Activated CD8-positive, alpha-beta memory T cell treated with anti-CD3 and anti-CD28 coated beads, Interleukin-2, amount 10 ng/mL, durations not matched to agents 7 days and 5 days (primary cell): ENCODE data around the gene SERINC5. TPM values are rescaled to one million over a fixed set of nuclear protein-coding genes. Genes with fewer than 3 reads are reported as not detected.

Experiments used
- ATAC-seq: fragments of 150-1000 bp; cut with Tn5 transposase; one replicate; pipeline ENCODE4 v1.10.0; 2021; ENCODE audit warnings: moderate library complexity
- CTCF ChIA-PET: fragments of 350-600 bp; sonication (Branson Sonifier 250); formaldehyde crosslinking; loops from one replicate; lab custom pipeline; 2021; ENCODE audit warnings: antibody characterized with exemption; lab: Charles Lee
- DNase-seq: peaks from one replicate; pipeline ENCODE4 v3.0.0-alpha.2; 2020
- H3K27ac Mint-ChIP-seq: one replicate; pipeline ENCODE4 v1.8.0; 2021; ENCODE audit warnings: mild to moderate bottlenecking, mixed read lengths
- H3K27me3 Mint-ChIP-seq: one replicate; pipeline ENCODE4 v1.8.0; 2021; ENCODE audit warnings: mixed read lengths
- H3K36me3 Mint-ChIP-seq: one replicate; pipeline ENCODE4 v1.8.0; 2021; ENCODE audit warnings: mild to moderate bottlenecking, mixed read lengths
- H3K4me1 Mint-ChIP-seq: one replicate; pipeline ENCODE4 v1.8.0; 2021; ENCODE audit warnings: mixed read lengths
- H3K4me3 Mint-ChIP-seq: one replicate; pipeline ENCODE4 v1.8.0; 2021; ENCODE audit warnings: mild to moderate bottlenecking, moderate library complexity, mixed read lengths
- H3K9me3 Mint-ChIP-seq: one replicate; pipeline ENCODE4 v1.8.0; 2022; ENCODE audit warnings: low read depth, mixed read lengths
- total RNA-seq, 2 experiments: library from RNA; stranded (reverse); gene quantifications; one replicate each; pipeline ENCODE4 v1.2.3, GENCODE V29; 2021

SERINC5 gene
- total RNA-seq, 2 experiments from 2014 or later: 26.8 to 38.0 TPM

DNA sequence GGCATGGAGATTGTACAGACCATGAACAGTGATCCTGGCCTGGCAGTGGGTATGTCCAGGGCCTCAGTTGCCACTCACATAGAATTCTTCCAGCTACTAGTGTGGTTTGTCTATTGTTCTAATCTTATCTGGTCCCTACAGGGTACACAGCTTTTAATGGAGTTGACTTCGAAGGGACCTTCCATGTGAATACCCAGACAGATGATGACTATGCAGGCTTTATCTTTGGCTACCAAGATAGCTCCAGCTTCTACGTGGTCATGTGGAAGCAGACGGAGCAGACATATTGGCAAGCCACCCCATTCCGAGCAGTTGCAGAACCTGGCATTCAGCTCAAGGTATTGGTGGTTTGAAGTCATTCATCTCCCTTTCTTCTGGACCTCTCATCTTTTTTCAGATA, 176.9 kb downstream of the SERINC5 start:
- DNase-seq: no peak
- H3K4me3 Mint-ChIP-seq: no peak overlapping the region

DNA sequence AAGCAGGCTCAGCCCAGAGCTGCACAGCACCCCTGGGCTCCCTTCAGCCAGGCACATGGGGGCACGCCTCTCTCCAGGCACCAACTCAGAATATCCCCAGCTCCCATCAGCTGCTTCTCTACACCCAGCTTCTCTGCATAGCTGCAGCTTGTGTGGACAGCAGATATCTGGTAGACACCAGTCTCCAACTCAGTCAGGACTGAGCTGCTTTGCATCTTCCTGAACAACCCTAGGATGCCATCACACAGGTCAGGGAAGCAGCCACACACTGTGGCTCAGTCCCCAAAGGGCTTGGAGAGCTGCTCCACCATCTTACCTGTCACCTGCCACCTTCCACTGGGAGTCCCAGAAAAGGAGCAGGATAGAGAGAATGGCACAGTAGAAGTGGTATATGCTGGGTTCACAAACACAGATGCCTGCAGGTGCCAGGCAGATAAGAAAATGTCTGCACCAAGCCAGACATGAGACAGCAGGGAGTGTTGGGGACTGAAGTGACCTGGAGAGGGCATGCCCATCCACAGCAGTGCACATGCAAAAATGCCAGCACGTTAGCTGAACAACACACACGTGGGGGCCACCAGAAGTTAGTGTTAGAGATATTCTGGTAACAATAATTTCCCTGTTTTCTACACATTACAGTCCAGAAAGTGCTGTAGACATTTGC, 178.7 kb downstream of the SERINC5 start:
- H3K27ac Mint-ChIP-seq: no peak overlapping the region
- CTCF ChIA-PET: no interaction called here
- H3K4me1 Mint-ChIP-seq: peaks cover 6% of the 10 kb centered on the region
- no peaks in the 10 kb centered on the region for H3K9me3 Mint-ChIP-seq
- no peaks in the 10 kb centered on the region for H3K36me3 Mint-ChIP-seq
- H3K27me3 Mint-ChIP-seq: no peaks in the 10 kb centered on the region
- H3K4me3 Mint-ChIP-seq: no peak overlapping the region
- ATAC-seq (no peak), DNase-seq (no peak)

More for the DNA sequence above, 176.9 kb downstream of the SERINC5 start:
- no peak for ATAC-seq
- H3K27ac Mint-ChIP-seq: no peak overlapping the region
- CTCF ChIA-PET: interaction anchor here (0.7 to 1.7 kb wide), 3 partner anchors 80 to 228 kb away, joined by 3 to 6 read pairs (median 5); no protein-coding TSS in a partner anchor
- H3K4me1 Mint-ChIP-seq: peaks cover 18% of the 10 kb centered on the region
- no peaks in the 10 kb centered on the region for H3K27me3 Mint-ChIP-seq
- H3K9me3 Mint-ChIP-seq: no peaks in the 10 kb centered on the region
- H3K36me3 Mint-ChIP-seq: peaks cover 1% of the 10 kb centered on the region

DNA sequence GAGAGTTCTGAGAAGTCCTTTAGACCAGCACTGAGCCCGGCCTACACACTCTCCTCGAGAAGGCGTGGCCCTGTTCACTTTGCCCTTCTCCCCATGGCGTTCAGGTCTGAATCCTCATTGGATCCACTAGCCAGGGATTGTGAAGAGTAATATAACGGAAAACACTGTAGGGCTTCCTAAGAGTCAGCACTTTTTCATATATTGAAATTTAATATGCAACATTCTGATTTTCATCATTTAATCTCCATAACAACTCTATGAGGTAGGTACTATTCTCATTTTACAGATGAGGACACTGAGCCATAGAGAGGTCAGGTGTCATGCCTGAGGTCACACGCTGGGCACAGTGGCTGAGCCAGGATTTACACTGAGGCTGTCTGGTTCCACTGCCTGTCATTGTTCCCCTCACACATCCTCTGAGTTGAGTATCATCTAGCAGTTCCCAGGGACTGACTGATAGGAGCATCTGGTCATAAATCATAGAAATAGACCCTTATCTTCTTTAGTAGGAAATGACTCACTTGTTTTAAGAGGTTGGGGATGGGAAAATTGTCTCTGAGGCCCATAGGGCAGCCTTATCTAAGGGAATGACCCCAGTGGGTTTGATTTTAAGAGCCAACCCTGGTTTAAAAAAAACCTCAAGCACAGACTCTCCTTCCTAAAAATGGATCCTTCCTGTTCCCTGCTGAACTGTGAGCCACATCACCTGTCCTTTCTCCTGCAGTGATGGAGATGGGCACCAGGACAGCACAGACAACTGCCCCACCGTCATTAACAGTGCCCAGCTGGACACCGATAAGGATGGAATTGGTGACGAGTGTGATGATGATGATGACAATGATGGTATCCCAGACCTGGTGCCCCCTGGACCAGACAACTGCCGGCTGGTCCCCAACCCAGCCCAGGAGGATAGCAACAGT, 179.5 kb downstream of the SERINC5 start:
- Mint-ChIP-seq H3K27me3 (no peaks in the 10 kb centered on the region), H3K4me1 (no peaks in the 10 kb centered on the region), H3K9me3 (no peaks in the 10 kb centered on the region), H3K4me3 (no peak overlapping the region), H3K36me3 (no peaks in the 10 kb centered on the region), H3K27ac (no peak overlapping the region)
- ATAC-seq (no peak), DNase-seq (no peak)
- CTCF ChIA-PET: no interaction called here

DNA sequence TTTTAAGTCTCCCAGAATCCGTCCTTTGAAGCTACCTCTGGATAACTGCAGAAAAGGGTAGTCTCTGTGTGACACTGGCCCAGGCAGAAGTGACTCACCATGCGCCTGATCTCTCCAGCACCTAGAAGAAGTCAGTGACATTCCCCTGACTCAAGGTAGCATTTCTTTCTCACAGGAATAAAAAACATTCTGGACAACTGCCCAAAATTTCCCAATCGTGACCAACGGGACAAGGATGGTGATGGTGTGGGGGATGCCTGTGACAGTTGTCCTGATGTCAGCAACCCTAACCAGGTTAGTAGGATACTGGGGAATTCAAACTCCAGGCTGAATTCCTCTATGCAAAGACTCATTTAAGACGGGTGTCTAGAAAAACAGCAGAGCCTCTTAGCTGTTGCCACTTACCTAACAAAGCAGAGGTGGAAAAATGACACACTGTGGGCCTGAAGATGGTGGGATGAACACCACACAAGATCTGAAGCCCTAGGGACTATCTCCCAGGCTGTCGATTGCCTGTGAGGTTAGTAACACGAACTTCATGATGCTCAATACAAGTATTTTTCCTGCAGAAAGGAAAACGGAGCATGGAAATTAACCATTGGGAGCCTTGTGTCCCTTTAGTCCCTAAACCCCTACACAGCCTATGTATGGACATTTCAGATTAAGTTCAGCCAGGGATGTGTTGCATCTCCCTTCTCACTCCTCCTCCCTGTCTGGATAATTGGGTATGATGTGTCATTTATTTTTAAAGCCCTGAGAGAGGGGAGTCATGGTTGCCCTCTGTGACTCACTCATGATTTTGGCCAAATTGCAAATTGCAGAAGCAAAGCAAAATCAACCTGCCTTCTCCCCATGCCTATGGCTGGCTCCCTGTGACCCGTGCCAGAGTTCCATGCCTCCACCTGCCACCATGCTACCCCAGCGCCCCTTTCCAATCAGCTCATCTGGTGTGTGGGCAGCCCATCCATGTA, 183.5 kb downstream of the SERINC5 start:
- no peak overlapping the region for H3K4me3 Mint-ChIP-seq
- H3K36me3 Mint-ChIP-seq: no peaks in the 10 kb centered on the region
- no peaks in the 10 kb centered on the region for H3K27me3 Mint-ChIP-seq
- DNase-seq (peak; percentile 22), ATAC-seq (no peak)
- peaks cover 20% of the 10 kb centered on the region for H3K4me1 Mint-ChIP-seq
- no peak overlapping the region for H3K27ac Mint-ChIP-seq
- no peaks in the 10 kb centered on the region for H3K9me3 Mint-ChIP-seq
- CTCF ChIA-PET: interaction anchor here (0.8 kb wide), 1 partner anchor 147 kb away, joined by 3 read pairs; no protein-coding TSS in a partner anchor

DNA sequence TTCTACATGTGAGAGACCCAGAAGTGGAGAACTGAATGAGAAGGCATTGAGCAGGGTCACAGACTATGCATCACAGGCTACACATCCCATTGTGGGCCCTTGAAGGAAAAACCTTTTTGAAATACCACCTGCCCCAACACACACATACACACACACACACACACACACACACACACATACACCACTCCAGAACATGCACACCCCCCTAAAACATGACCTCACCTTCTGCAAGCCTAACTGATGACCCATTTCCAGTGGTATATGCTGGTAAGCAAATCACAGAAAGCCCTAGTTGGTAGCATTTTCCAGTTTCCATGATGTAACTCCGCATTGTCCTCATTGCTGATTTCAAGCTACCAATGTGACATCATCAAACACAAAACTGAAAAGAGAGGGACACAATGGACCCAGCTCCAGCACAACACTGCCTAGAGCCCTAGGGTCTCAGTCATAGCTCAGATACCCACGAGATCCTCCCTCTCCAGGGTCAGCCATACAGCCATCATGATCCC, 184.3 kb downstream of the SERINC5 start:
- no peak for DNase-seq
- no peak overlapping the region for H3K27ac Mint-ChIP-seq
- H3K4me1 Mint-ChIP-seq: peaks cover 20% of the 10 kb centered on the region
- no peaks in the 10 kb centered on the region for H3K36me3 Mint-ChIP-seq
- H3K9me3 Mint-ChIP-seq: no peaks in the 10 kb centered on the region
- ATAC-seq: no peak
- no peak overlapping the region for H3K4me3 Mint-ChIP-seq
- CTCF ChIA-PET: interaction anchor here (0.8 kb wide), 1 partner anchor 146 kb away, joined by 3 read pairs; no protein-coding TSS in a partner anchor
- no peaks in the 10 kb centered on the region for H3K27me3 Mint-ChIP-seq

DNA sequence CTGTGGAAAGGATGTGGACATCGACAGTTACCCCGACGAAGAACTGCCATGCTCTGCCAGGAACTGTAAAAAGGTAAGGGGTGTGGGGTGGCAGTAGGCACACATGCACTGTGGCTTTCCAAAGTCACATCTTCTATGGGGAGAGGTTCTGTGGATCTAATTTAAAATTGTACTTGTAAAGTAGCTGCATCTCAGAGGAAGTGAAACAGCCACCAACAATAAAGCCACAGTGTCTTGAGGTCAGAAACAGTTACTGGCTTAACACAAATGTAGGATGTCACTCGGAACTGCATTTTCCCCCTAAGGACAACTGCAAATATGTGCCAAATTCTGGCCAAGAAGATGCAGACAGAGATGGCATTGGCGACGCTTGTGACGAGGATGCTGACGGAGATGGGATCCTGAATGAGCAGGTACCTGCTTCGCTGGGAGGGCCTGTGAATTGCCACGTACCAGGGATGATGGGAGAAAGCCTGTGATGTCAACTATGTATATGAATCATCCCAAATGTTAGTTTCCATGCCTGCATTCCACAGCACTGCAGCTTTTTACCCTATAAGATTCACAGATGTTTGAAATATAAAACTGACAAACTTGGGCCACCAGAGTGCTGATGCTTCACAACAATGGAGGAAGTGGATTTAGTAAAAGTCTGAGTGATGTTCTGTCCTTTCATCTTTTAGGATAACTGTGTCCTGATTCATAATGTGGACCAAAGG, 185.4 kb downstream of the SERINC5 start:
- peak overlapping the region; percentile 25 for H3K27ac Mint-ChIP-seq
- no peak overlapping the region for H3K4me3 Mint-ChIP-seq
- peak; percentile 57 for ATAC-seq
- no peaks in the 10 kb centered on the region for H3K27me3 Mint-ChIP-seq
- no peak for DNase-seq
- H3K4me1 Mint-ChIP-seq: peaks cover 20% of the 10 kb centered on the region
- H3K9me3 Mint-ChIP-seq: no peaks in the 10 kb centered on the region
- no peaks in the 10 kb centered on the region for H3K36me3 Mint-ChIP-seq
- CTCF ChIA-PET: interaction anchor here (1.0 kb wide), 1 partner anchor 13 kb away, joined by 4 read pairs; no protein-coding TSS in a partner anchor

DNA sequence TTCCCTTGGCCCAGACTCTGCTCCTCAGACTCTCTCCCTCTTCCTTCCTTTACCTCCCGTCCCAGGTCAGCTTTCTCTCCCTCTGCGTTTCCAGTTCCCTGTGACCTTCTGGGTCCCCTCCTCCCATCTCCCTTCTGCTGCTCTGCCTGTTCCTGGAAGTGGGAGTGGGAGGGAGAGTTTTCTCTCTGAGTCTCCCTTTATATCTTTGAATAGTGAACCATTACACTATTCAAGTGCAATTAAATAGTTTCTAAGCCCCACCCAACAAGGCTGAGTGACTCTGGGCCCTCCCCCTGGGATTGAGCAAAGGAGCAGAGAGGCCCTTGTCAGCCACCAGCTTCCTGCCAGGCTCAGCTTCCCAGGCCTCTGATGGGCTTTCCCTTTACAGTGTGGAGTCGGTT, 185.9 kb downstream of the SERINC5 start:
- H3K36me3 Mint-ChIP-seq: no peaks in the 10 kb centered on the region
- peak overlapping the region; percentile 25 for H3K27ac Mint-ChIP-seq
- no peaks in the 10 kb centered on the region for H3K9me3 Mint-ChIP-seq
- H3K4me3 Mint-ChIP-seq: no peak overlapping the region
- peaks cover 20% of the 10 kb centered on the region for H3K4me1 Mint-ChIP-seq
- CTCF ChIA-PET: interaction anchor here (1.0 kb wide), 1 partner anchor 14 kb away, joined by 4 read pairs; no protein-coding TSS in a partner anchor
- no peaks in the 10 kb centered on the region for H3K27me3 Mint-ChIP-seq
- ATAC-seq (peak; percentile 45), DNase-seq (no peak)

DNA sequence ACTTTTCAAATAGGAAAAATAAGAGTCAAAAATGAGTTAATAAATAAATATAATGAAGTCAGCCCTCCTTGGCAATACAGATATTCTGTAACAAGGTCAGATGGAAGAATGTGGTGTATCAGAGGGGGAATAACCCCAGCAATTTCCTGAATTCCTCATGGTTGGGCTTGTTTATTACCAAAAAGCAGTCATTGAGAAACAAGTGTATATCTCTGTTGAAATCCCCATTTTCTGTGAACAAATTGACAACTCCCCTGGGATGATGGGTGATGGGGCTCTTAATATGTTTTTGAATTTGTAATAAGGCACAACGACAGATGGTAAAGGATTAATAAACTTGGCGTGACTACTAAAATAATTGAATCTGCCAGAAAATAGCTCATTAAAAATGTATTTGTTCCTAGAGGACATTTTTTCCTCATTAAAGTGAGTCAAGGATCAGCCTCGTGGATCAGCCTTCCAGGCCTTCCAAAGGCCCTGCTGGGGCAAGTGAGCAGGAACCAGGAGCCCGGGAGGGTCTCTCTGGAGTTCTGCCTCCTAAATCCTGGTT, 186.5 kb downstream of the SERINC5 start:
- Mint-ChIP-seq H3K27me3 (no peaks in the 10 kb centered on the region), H3K4me3 (no peak overlapping the region), H3K27ac (peak overlapping the region; percentile 17), H3K36me3 (no peaks in the 10 kb centered on the region), H3K9me3 (no peaks in the 10 kb centered on the region), H3K4me1 (peaks cover 20% of the 10 kb centered on the region)
- CTCF ChIA-PET: no interaction called here
- DNase-seq (no peak), ATAC-seq (no peak)

DNA sequence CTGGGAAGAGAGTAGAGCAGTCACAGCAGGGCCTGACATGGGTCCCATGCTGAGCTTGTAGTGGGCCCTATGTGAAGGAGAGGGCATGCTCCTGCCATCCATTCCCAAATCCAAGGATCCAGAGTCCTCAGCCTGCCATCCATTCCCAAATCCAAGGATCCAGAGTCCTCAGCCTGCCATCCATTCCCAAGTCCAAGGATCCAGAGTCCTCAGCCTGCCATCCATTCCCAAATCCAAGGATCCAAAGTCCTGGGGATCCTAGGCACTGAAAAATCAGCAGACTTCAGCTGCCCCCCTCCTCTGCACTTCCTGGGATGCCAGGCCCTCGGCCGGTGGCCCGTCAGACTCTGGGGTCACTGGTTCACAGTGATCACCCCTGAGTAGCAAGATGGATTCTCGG, 187.1 kb downstream of the SERINC5 start:
- H3K36me3 Mint-ChIP-seq: no peaks in the 10 kb centered on the region
- CTCF ChIA-PET: no interaction called here
- no peak overlapping the region for H3K27ac Mint-ChIP-seq
- no peak overlapping the region for H3K4me3 Mint-ChIP-seq
- no peaks in the 10 kb centered on the region for H3K9me3 Mint-ChIP-seq
- H3K27me3 Mint-ChIP-seq: no peaks in the 10 kb centered on the region
- no peak for DNase-seq
- peaks cover 20% of the 10 kb centered on the region for H3K4me1 Mint-ChIP-seq
- no peak for ATAC-seq

DNA sequence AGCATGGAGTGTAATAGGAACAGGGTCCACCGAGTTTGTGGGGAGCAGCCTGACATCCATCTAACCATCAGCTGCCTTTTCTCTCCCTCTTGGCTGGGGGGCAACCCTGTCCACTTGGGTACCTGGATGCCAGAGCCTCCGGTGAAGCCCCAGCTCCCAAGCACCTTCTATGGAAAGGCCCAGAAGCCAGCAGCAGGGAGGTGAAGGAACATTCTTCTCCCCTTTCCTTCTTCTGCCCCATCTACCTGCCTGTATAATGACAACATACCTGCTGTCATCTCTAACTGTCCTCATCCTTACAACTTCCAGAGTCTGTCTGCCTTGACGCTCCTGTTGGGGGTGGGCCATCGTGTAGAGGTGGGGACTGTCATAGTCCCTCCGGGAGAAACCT, 187.6 kb downstream of the SERINC5 start:
- Mint-ChIP-seq H3K4me3 (no peak overlapping the region), H3K36me3 (no peaks in the 10 kb centered on the region), H3K27ac (no peak overlapping the region), H3K27me3 (no peaks in the 10 kb centered on the region), H3K4me1 (peaks cover 20% of the 10 kb centered on the region), H3K9me3 (no peaks in the 10 kb centered on the region)
- DNase-seq (no peak), ATAC-seq (no peak)
- CTCF ChIA-PET: no interaction called here

DNA sequence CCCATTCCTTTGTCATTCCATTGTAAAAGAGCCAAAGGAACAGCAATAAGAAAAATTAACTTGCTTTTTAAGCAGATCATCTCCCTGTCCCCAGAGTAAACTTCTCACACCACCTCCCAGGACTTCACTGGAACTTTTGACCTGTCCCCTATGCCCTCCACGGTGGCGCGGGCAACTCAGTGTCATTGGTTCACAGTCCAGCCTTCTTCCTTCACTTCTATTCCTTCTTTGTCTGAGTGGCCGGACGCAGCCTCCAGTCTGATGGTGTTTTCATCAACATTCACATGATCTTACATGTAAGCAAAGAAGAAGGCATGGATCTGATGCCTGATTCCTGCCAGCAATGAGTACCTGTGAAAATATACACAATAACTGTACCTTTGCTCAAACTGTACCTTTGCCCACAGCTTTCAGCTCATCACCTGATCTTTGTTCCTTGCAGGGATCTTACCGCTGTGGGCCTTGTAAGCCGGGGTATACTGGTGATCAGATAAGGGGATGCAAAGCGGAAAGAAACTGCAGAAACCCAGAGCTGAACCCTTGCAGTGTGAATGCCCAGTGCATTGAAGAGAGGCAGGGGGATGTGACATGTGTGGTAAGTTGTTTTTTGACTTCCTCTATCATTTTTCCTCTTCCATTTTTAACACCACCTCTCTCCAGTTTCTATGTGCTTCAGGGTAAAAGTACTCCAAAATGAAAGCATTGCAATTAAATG, 188.2 kb downstream of the SERINC5 start:
- ATAC-seq (no peak), DNase-seq (no peak)
- H3K27ac Mint-ChIP-seq: no peak overlapping the region
- no peaks in the 10 kb centered on the region for H3K27me3 Mint-ChIP-seq
- no peak overlapping the region for H3K4me3 Mint-ChIP-seq
- H3K9me3 Mint-ChIP-seq: no peaks in the 10 kb centered on the region
- CTCF ChIA-PET: no interaction called here
- H3K36me3 Mint-ChIP-seq: no peaks in the 10 kb centered on the region
- H3K4me1 Mint-ChIP-seq: peaks cover 20% of the 10 kb centered on the region
